Suprapubic skin (tissue), 4 donors: ENCODE results near the gene WFDC5. TPM values are rescaled to one million over a fixed set of nuclear protein-coding genes. Genes with fewer than 3 reads are reported as not detected.

ENCODE experiments used
- DNase-seq, 2 donors: peaks; one replicate each; pipeline ENCODE4 v3.0.0-alpha.2; 2019; ENCODE audit warnings: low spot score in 2 of 2
- H3K27ac ChIP-seq: fragments of 200-600 bp; sonication (generic); one replicate; pipeline ENCODE4 v1.5.1; 2019
- H3K27me3 ChIP-seq: fragments of 200-600 bp; sonication (generic); one replicate; pipeline ENCODE4 v1.5.1; 2019
- H3K36me3 ChIP-seq: fragments of 200-600 bp; sonication (generic); one replicate; pipeline ENCODE4 v1.5.1; 2019
- H3K4me1 ChIP-seq: fragments of 200-600 bp; sonication (generic); one replicate; pipeline ENCODE4 v1.5.1; 2019
- H3K4me3 ChIP-seq: fragments of 200-600 bp; sonication (generic); one replicate; pipeline ENCODE4 v1.5.1; 2019; ENCODE audit warnings: mild to moderate bottlenecking
- H3K9me3 ChIP-seq: fragments of 200-600 bp; sonication (generic); one replicate; pipeline ENCODE4 v1.5.1; 2019
- CTCF ChIP-seq, 2 donors: fragments of 200-600 bp in 1 of 2; fragments of 450-650 bp in 1 of 2; sonication (generic) in 1 of 2; IDR thresholded peaks; one replicate each; pipeline ENCODE4 v1.5.1; 2016 to 2019; ENCODE audit warnings: antibody characterized with exemption in 2 of 2, mild to moderate bottlenecking in 1 of 2, moderate library complexity in 1 of 2
- EP300 ChIP-seq: sonication (generic); formaldehyde crosslinking; IDR thresholded peaks from one replicate; pipeline ENCODE4 v1.6.1; 2017; ENCODE audit warnings: antibody characterized with exemption
- POLR2A ChIP-seq, 2 donors: fragments of 450-650 bp; IDR thresholded peaks; one replicate each; pipeline ENCODE4 v1.6.1; 2017; ENCODE audit warnings: antibody characterized with exemption in 2 of 2, mild to moderate bottlenecking in 2 of 2, moderate library complexity in 2 of 2
- POLR2AphosphoS5 ChIP-seq, 3 donors: sonication (generic); formaldehyde crosslinking; IDR thresholded peaks; one replicate each; pipeline ENCODE4 v1.6.1; 2017; ENCODE audit warnings: antibody characterized with exemption in 3 of 3
- WGBS: methylation state at CpG from one replicate; pipeline ENCODE4 v1.1.5; 2018; 5-methylcytosine and 5-hydroxymethylcytosine counted together
- total RNA-seq, 4 donors: library from RNA; depleted of rRNA; stranded (reverse); fragments of >200 nt; gene quantifications; one replicate each; pipeline ENCODE4 v1.1.0, GENCODE V29; 2016

Gene WFDC5
- total RNA-seq, 4 donors from 2014 or later: 284 to 409 (median 356) TPM

- WGBS: 87% methylated on average over 8 of the region's 8 CpGs
- Histone ChIP-seq H3K9me3 (no peaks in the 10 kb centered on the region), H3K27me3 (no peaks in the 10 kb centered on the region), H3K27ac (no peak overlapping the region), H3K4me1 (no peaks in the 10 kb centered on the region), H3K4me3 (no peak overlapping the region), H3K36me3 (no peaks in the 10 kb centered on the region)
- DNase-seq: no peak
- TF ChIP-seq POLR2AphosphoS5 (IDR thresholded peaks at IDR 0.05) (no peak), CTCF (IDR thresholded peaks at IDR 0.05) (no peak), EP300 (no peak), POLR2A (IDR thresholded peaks at IDR 0.05) (no peak)
Observed at GRCh38 chr20:45109634-45110033, 5.3 kb downstream of the WFDC5 start.

- no peak overlapping the region for H3K27ac ChIP-seq
- no peaks in the 10 kb centered on the region for H3K27me3 ChIP-seq
- H3K4me3 ChIP-seq: no peak overlapping the region
- no peak for DNase-seq
- TF ChIP-seq POLR2AphosphoS5 (IDR thresholded peaks at IDR 0.05): no peak
- no peak for TF ChIP-seq POLR2A (IDR thresholded peaks at IDR 0.05)
- TF ChIP-seq CTCF (IDR thresholded peaks at IDR 0.05): no peak
- no peak for TF ChIP-seq EP300
- no peaks in the 10 kb centered on the region for H3K36me3 ChIP-seq
- 90% methylated on average over 2 of the region's 2 CpGs for WGBS
- H3K4me1 ChIP-seq: peaks cover 8% of the 10 kb centered on the region
- H3K9me3 ChIP-seq: no peaks in the 10 kb centered on the region
Observed at GRCh38 chr20:45105317-45105716, 9.7 kb downstream of the WFDC5 start.

- 59% methylated on average over 5 of the region's 5 CpGs for WGBS
- Histone ChIP-seq H3K27ac (no peak overlapping the region), H3K9me3 (no peaks in the 10 kb centered on the region), H3K36me3 (no peaks in the 10 kb centered on the region), H3K4me3 (no peak overlapping the region), H3K27me3 (peaks cover 3% of the 10 kb centered on the region), H3K4me1 (peaks cover 8% of the 10 kb centered on the region)
- no peak for TF ChIP-seq POLR2AphosphoS5 (IDR thresholded peaks at IDR 0.05)
- TF ChIP-seq CTCF (IDR thresholded peaks at IDR 0.05): no peak
- TF ChIP-seq EP300: no peak
- no peak for DNase-seq
Observed at GRCh38 chr20:45104786-45105185, 10.2 kb downstream of the WFDC5 start.

GRCh38 chr20:45103072-45103471, 11.9 kb downstream of the WFDC5 start:
- Histone ChIP-seq H3K9me3 (no peaks in the 10 kb centered on the region), H3K4me3 (no peak overlapping the region), H3K27me3 (peaks cover 15% of the 10 kb centered on the region), H3K27ac (no peak overlapping the region), H3K4me1 (peaks cover 20% of the 10 kb centered on the region), H3K36me3 (no peaks in the 10 kb centered on the region)
- WGBS: 76% methylated on average over 2 of the region's 2 CpGs
- DNase-seq: no peak
- no peak for TF ChIP-seq POLR2A (IDR thresholded peaks at IDR 0.05)
- no peak for TF ChIP-seq EP300
- no peak for TF ChIP-seq CTCF (IDR thresholded peaks at IDR 0.05)
- no peak for TF ChIP-seq POLR2AphosphoS5 (IDR thresholded peaks at IDR 0.05)

GRCh38 chr20:45101333-45101850, 13.6 kb downstream of the WFDC5 start:
- TF ChIP-seq POLR2AphosphoS5 (IDR thresholded peaks at IDR 0.05) (no peak), EP300 (no peak), CTCF (IDR thresholded peaks at IDR 0.05) (no peak), POLR2A (IDR thresholded peaks at IDR 0.05) (no peak)
- H3K27ac ChIP-seq: no peak overlapping the region
- no peak overlapping the region for H3K4me3 ChIP-seq
- no peaks in the 10 kb centered on the region for H3K36me3 ChIP-seq
- WGBS: 61% methylated on average over 5 of the region's 6 CpGs
- H3K27me3 ChIP-seq: peaks cover 29% of the 10 kb centered on the region
- peaks cover 26% of the 10 kb centered on the region for H3K4me1 ChIP-seq
- H3K9me3 ChIP-seq: no peaks in the 10 kb centered on the region
- no peak for DNase-seq
